Brain microvascular endothelial cell (primary cell): ENCODE results near the gene SYNCRIP.

Source experiments
- DNase-seq: peaks from one replicate; pipeline ENCODE4 v3.0.0-alpha.2; 2020
- H3K27ac ChIP-seq: fragments of 250-450 bp; sonication (Bioruptor Pico); 2 replicates; pipeline ENCODE4 v1.5.1; 2020; ENCODE audit warnings: mild to moderate bottlenecking, moderate library complexity
- H3K27me3 ChIP-seq: fragments of 250-450 bp; sonication (Bioruptor Pico); replicated peaks from 2 replicates; pipeline ENCODE4 v1.5.1; 2020; ENCODE audit warnings: mild to moderate bottlenecking
- H3K36me3 ChIP-seq: fragments of 250-450 bp; sonication (Bioruptor Pico); replicated peaks from 2 replicates; pipeline ENCODE4 v1.5.1; 2020; ENCODE audit warnings: mild to moderate bottlenecking
- H3K4me3 ChIP-seq: 2 replicates; pipeline ENCODE4 v1.5.1; 2011; ENCODE audit warnings: low read depth, mild to moderate bottlenecking, control low read depth, low read length, moderate library complexity
- CTCF ChIP-seq: IDR thresholded peaks from 2 replicates; pipeline ENCODE4 v1.5.1; 2011; ENCODE audit warnings: low read depth, mild to moderate bottlenecking, moderate library complexity, low read length, control low read depth, inconsistent platforms; ENCODE audit errors: missing control alignments
- in situ Hi-C: cut with HindIII; loops from 2 replicates; pipeline ENCODE4 v1.10.0; 2017; ENCODE audit warnings: low sequenced_read_pairs, low pct_ligation_motif_present

Gene SYNCRIP

GRCh38 chr6:85677234-85677956 is 34.7 kb upstream of the SYNCRIP start:
- peaks cover 29% of the 10 kb centered on the region for H3K36me3 ChIP-seq
- H3K4me3 ChIP-seq, result peak overlapping the region; percentile 92
- in situ Hi-C loops, result no loop called here
- DNase-seq, result no peak
- H3K27ac ChIP-seq, result peak overlapping the region; percentile 73
- peak; percentile 25 for TF ChIP-seq CTCF
- no peaks in the 10 kb centered on the region for H3K27me3 ChIP-seq

- in situ Hi-C loops, result no loop called here
- peaks cover 29% of the 10 kb centered on the region for H3K36me3 ChIP-seq
- peak overlapping the region; percentile 92 for H3K4me3 ChIP-seq
- no peak overlapping the region for H3K27ac ChIP-seq
- TF ChIP-seq CTCF, result no peak
- H3K27me3 ChIP-seq, result no peaks in the 10 kb centered on the region
- DNase-seq, result no peak
Measured at GRCh38 chr6:85676086-85676729, 33.5 kb upstream of the SYNCRIP start.

GRCh38 chr6:85675030-85675819 is 32.5 kb upstream of the SYNCRIP start:
- Histone ChIP-seq H3K36me3 (peaks cover 29% of the 10 kb centered on the region), H3K27me3 (no peaks in the 10 kb centered on the region), H3K4me3 (peak overlapping the region; percentile 92), H3K27ac (peak overlapping the region; percentile 7)
- in situ Hi-C loops, result no loop called here
- DNase-seq, result peak; percentile 47
- TF ChIP-seq CTCF, result no peak

GRCh38 chr6:85674604-85675003 is 31.9 kb upstream of the SYNCRIP start:
- no peak for DNase-seq
- no peak overlapping the region for H3K4me3 ChIP-seq
- TF ChIP-seq CTCF, result no peak
- peaks cover 29% of the 10 kb centered on the region for H3K36me3 ChIP-seq
- no peaks in the 10 kb centered on the region for H3K27me3 ChIP-seq
- in situ Hi-C loops, result no loop called here
- no peak overlapping the region for H3K27ac ChIP-seq

- H3K36me3 ChIP-seq, result peaks cover 29% of the 10 kb centered on the region
- no peaks in the 10 kb centered on the region for H3K27me3 ChIP-seq
- in situ Hi-C loops, result no loop called here
- H3K27ac ChIP-seq, result no peak overlapping the region
- DNase-seq, result no peak
- no peak for TF ChIP-seq CTCF
- no peak overlapping the region for H3K4me3 ChIP-seq
Measured at GRCh38 chr6:85673198-85674139, 30.8 kb upstream of the SYNCRIP start.
